ENCODE results near the gene ODAD4. TPM values are rescaled to one million over a fixed set of nuclear protein-coding genes. Genes with fewer than 3 reads are reported as not detected.

ODAD4 gene
- total RNA-seq, 4 donors from 2014 or later, result 3.7 to 5.4 (median 5.2) TPM

DNA sequence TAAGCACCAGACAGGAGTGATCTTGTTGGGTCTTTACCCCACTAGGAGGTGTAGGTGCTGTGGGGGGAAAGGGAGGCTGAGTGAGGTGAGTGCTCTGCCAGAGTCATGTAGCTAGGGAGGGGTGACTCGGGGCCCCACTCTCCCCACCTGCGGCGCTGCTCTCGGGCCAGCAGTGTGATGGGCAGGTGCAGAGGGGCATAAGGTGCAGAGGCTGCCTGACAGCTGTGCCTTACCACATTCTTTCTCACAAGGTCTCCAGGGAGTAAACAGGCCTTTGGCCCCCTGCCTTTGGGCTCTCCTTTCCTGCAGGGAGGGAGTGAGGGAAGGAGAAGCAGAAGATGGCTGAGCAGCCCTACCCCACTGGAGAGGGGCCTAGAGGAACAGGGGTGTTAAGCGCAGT lies 31.7 kb downstream of the ODAD4 start:
- Histone ChIP-seq H3K27ac (no peak overlapping the region), H3K4me1 (peaks cover 0 to 45% (median 14%) of the 10 kb centered on the region in 4 donors), H3K9me3 (no peaks in the 10 kb centered on the region), H3K4me3 (no peak overlapping the region), H3K27me3 (no peaks in the 10 kb centered on the region), H3K36me3 (no peaks in the 10 kb centered on the region)
- DNase-seq (ENCODE audit: low spot score in 2 of 2), result no peak
- TF ChIP-seq, protein P1, sequence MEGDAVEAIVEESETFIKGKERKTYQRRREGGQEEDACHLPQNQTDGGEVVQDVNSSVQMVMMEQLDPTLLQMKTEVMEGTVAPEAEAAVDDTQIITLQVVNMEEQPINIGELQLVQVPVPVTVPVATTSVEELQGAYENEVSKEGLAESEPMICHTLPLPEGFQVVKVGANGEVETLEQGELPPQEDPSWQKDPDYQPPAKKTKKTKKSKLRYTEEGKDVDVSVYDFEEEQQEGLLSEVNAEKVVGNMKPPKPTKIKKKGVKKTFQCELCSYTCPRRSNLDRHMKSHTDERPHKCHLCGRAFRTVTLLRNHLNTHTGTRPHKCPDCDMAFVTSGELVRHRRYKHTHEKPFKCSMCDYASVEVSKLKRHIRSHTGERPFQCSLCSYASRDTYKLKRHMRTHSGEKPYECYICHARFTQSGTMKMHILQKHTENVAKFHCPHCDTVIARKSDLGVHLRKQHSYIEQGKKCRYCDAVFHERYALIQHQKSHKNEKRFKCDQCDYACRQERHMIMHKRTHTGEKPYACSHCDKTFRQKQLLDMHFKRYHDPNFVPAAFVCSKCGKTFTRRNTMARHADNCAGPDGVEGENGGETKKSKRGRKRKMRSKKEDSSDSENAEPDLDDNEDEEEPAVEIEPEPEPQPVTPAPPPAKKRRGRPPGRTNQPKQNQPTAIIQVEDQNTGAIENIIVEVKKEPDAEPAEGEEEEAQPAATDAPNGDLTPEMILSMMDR (IDR thresholded peaks at IDR 0.05), result no peak
- no peak for TF ChIP-seq EP300 (IDR thresholded peaks at IDR 0.05)
- no peak for TF ChIP-seq POLR2A (IDR thresholded peaks at IDR 0.05)
- 72 to 83% methylated on average over 5 of the region's 5 CpGs for WGBS, 2 donors

DNA sequence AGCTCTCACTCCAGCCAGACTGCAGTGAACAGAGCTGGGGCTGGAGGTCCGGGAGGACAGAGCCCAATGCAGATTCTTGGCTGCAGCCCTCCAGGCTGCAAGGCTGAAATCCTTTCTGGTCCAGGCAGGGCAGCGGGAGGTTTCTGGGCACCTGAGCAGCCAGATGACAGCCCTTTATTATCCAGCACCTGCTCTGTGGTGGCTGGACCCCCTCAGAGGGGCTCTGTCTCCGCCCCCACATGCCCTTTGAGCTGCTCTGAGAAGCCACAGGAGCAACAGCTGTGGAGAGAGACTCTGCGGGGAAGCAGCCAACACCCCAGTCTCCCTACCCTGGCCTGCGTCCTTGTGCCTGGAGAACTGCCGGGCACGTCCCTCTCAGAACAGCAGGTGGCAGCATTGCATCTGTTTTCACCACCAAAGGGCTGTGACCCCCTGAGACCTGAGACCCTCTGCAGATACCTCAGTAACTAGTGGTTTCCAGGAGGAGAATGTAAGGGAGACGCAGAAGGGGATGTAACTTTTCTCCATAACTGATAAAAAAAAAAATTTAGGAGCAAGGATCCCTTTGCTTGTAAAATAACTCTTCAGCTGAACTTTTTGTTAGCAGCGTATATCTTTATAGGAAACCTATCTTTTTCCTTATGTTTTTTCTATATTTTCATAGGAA lies 32.5 kb downstream of the ODAD4 start:
- peak in 1 of 2 donors; percentile 31 for TF ChIP-seq EP300 (IDR thresholded peaks at IDR 0.05)
- TF ChIP-seq, protein P1 (IDR thresholded peaks at IDR 0.05), result peak; percentile 79 to 92 (median 86)
- no peak for TF ChIP-seq POLR2A (IDR thresholded peaks at IDR 0.05)
- DNase-seq (ENCODE audit: low spot score in 2 of 2), result peak; percentile 57 to 82
- Histone ChIP-seq H3K9me3 (no peaks in the 10 kb centered on the region), H3K36me3 (no peaks in the 10 kb centered on the region), H3K4me3 (no peak overlapping the region), H3K27me3 (no peaks in the 10 kb centered on the region), H3K4me1 (peaks cover 0 to 51% (median 19%) of the 10 kb centered on the region in 4 donors), H3K27ac (peak overlapping the region in 2 of 4 donors; percentile 33 to 51)
- 18 to 28% methylated on average over 8 to 9 of the region's 9 CpGs for WGBS, 2 donors

DNA sequence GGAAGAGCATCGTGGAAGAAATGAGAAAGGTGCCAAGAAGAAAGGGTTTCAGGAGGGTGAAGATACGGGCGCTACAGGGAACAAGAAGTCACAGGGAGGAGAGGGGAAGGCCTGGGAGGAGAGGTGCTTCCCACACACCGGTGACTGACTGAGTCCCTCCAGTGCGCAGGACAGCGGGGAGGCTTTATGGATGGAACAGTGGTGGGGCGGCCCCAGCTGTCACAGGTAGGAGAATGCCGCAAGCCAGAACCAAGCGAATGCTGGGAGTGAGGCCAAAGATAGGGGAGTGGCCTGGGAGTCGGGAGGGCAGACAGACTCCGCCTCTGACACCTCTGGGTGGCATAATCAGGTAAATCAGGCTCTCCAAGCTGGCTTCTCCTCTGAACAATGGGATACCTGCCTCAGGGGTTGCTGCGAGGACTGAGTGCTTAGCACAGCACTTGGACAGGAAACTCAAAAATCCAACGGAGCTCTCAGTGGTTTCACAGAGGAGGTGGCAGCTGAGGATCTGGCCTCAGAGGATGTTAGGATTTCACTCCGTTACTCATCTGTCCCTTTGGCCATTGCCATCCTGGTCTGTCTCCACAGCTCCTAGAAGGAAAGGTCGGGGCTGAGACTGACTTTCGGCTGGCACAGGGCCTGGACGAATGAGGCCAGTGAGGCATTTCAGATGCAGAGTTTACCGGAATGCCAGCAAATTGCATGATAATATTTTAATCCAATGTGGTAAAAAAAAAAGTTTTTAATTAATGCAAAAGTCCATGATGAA lies 35.5 kb downstream of the ODAD4 start:
- TF ChIP-seq POLR2A (IDR thresholded peaks at IDR 0.05), result no peak
- H3K27ac ChIP-seq, result peak overlapping the region; percentile 87 to 97 (median 92)
- H3K4me3 ChIP-seq, result peak overlapping the region; percentile 76 to 99 (median 90)
- DNase-seq (ENCODE audit: low spot score in 2 of 2), result no peak
- 10 to 11% methylated on average over 18 of the region's 18 CpGs for WGBS, 2 donors
- H3K9me3 ChIP-seq, result no peaks in the 10 kb centered on the region
- no peaks in the 10 kb centered on the region for H3K27me3 ChIP-seq
- H3K4me1 ChIP-seq, result peaks cover 0 to 62% (median 24%) of the 10 kb centered on the region in 4 donors
- H3K36me3 ChIP-seq, result peaks cover 0 to 28% (median 0%) of the 10 kb centered on the region in 3 donors

DNA sequence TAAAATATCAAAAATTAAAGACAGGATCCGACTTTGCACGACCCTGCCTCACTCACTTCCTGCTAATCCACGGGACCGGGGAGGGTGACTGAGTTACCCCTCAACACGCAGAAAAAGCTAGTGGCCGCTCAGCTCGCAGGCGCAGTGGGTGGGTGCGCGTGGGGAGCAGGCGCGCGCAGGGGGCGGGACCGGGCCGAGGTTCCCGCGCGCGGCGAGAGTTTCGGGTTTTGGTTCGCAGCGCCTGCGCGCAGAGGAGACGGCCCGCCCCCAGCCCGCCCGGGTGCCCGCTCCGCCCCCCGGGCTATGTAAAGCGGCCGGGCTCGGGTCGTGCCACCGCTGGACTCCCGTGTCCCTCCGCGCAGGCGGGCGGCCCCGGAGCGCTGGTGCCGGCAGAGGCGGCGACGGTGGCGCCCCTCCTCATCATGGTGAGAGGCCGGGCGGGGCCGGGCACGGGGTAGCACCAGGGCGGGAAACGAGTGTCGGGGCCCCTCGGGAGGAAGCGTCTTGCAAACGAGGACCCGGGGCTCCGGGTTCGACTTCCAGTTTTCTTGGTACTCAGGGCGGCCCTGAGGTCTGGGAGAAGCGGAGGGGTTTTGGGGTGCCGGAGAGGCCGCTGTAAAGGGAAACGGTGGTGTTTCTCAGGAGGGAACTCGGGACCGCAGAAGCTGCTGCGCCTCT lies 36.2 kb downstream of the ODAD4 start, which contains the start of gene CNP:
TSS of gene CNP (plus strand) at position 333 of the 678 bp plus-strand sequence. CDS start at position 423, 90 bp downstream.
- TF ChIP-seq, protein P1 (IDR thresholded peaks at IDR 0.05), result peak in 2 of 5 experiments; percentile 7 to 23
- TF ChIP-seq POLR2A (IDR thresholded peaks at IDR 0.05), result peak; percentile 20 to 83
- TF ChIP-seq EP300 (IDR thresholded peaks at IDR 0.05), result peak in 1 of 2 donors; percentile 92
- Histone ChIP-seq H3K36me3 (peaks cover 0 to 35% (median 0%) of the 10 kb centered on the region in 3 donors), H3K27me3 (no peaks in the 10 kb centered on the region), H3K27ac (peak within 1 kb of the TSS; percentile 87 to 97 (median 92)), H3K4me3 (peak within 1 kb of the TSS; percentile 76 to 99 (median 90)), H3K9me3 (no peaks in the 10 kb centered on the region), H3K4me1 (peaks cover 0 to 67% (median 27%) of the 10 kb centered on the region in 4 donors)
- WGBS, 2 donors, result 0 to 1% methylated on average over 31 to 44 of the region's 71 CpGs
- DNase-seq (ENCODE audit: low spot score in 2 of 2), result peak; percentile 83 to 85

DNA sequence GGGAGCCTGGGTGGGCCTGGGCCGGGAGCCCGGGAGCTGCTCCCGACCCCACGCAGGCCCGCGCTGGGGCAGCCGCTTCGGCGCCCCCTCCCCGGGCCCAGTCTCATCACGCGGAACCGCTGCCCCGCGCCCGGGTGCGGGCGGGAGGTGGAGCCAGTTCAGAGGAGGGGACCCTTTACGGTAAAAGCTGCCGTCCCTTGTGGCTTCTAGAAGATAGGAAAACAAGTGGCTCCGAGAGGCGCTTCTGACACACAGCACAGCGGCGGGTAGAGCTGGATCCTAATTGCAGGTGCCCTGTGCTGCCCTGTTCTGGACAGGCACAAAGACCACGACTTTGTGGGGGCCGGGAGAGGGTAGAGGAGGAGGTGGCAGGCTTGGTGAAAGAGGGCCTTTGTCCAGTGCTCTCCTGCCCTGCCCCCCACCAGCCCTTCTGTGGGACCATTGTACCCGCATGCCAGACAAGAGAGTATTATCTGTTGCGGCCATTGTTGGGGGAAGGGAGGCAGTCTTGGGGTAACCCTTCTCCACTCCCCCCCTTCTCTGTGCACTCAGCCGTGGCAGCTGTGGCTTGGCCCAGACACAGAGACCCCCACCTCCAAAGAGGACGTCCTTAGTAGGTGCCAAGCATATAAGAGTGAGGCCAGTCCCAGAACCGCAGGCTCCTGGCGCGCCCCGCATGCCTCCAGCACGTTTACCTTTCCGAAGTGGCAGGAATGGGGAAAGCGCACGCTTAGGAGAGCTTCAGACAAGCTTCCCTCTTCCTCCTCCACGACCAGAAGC lies 36.9 kb downstream of the ODAD4 start:
- TF ChIP-seq, protein P1 (IDR thresholded peaks at IDR 0.05), result no peak
- TF ChIP-seq EP300 (IDR thresholded peaks at IDR 0.05) (peak in 1 of 2 donors; percentile 81), POLR2A (IDR thresholded peaks at IDR 0.05) (peak in 1 of 2 donors; percentile 5)
- no peaks in the 10 kb centered on the region for H3K9me3 ChIP-seq
- no peaks in the 10 kb centered on the region for H3K27me3 ChIP-seq
- H3K36me3 ChIP-seq, result peaks cover 0 to 42% (median 4%) of the 10 kb centered on the region in 3 donors
- WGBS, 2 donors, result 13 to 22% methylated on average over 32 to 39 of the region's 39 CpGs
- peak overlapping the region; percentile 87 to 97 (median 92) for H3K27ac ChIP-seq
- peak; percentile 21 to 63 for DNase-seq (ENCODE audit: low spot score in 2 of 2)
- peaks cover 0 to 74% (median 34%) of the 10 kb centered on the region in 4 donors for H3K4me1 ChIP-seq
- H3K4me3 ChIP-seq, result peak overlapping the region; percentile 76 to 99 (median 90)

All from tibial nerve (tissue), 4 donors.